ENCODE data around the gene IL32.

IL32 gene

GRCh38 chr16:3032624-3033023, 32.8 kb upstream of the IL32 start:
- no peak overlapping the region for H3K4me3 ChIP-seq (ENCODE audit: low read depth, low read length)
- POLR2A ChIA-PET, result interaction anchor here (4.5 kb wide), 1 partner anchor 10 kb away, joined by 40 read pairs; the partner anchor contains the start of genes HCFC1R1, THOC6 and TNFRSF12A
- no peak for TF ChIP-seq CTCF (IDR thresholded peaks at IDR 0.05; ENCODE audit: insufficient read depth, low read length, missing control alignments)
- CTCF ChIA-PET, result interaction anchor here (1.0 to 9.6 kb wide), 16 partner anchors 9 to 136 kb away, joined by 3 to 169 read pairs (median 8); partner anchors contain the start of genes BICDL2, CLDN6, HCFC1R1 and MMP25
- DNase-seq (ENCODE audit: low read depth, low spot score), result no peak

DNA sequence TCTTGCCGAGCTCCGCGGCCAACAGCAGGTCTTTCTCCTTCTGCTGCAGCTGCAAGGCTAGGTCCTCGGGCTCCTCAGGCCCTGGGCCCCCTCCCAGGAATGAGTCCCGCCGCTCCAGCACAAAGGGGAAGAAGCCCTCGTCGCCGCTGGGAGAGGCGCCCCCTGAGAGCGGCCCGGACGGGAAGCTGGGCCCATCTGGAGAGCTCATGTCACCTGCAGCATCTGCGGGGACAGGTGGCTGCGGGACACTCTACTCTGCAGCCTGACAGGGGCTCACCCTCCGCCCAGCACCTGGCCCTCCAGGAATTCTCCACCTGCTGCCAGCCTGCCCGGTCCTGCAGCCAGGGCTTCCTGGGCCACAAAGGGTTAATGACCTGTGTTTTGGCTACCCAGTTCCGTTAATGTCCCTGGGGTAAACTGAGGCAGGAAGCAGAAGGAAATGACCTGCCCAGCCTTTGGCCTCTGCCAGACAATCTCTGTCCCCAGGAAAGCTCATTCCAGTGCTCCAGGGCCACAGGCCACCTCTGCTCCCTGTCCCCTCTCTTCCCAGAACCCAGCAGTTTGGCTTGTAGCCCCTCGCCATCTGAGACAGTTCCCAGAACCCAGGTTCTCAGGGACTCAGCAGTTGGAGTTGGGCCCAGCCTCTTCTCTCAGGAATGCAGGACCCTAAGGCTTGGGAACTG, 30.0 kb upstream of the IL32 start:
- DNase-seq (ENCODE audit: low read depth, low spot score), result no peak
- no peak for TF ChIP-seq CTCF (IDR thresholded peaks at IDR 0.05; ENCODE audit: insufficient read depth, low read length, missing control alignments)
- H3K4me3 ChIP-seq (ENCODE audit: low read depth, low read length), result no peak overlapping the region
- ChIA-PET CTCF (interaction anchor here (1.3 to 9.6 kb wide), 6 partner anchors 6 to 93 kb away, joined by 3 to 169 read pairs (median 26); partner anchors contain the start of genes BICDL2 and MMP25), POLR2A (interaction anchor here (1.7 kb wide), 1 partner anchor 13 kb away, joined by 9 read pairs; no protein-coding TSS in a partner anchor)

DNA sequence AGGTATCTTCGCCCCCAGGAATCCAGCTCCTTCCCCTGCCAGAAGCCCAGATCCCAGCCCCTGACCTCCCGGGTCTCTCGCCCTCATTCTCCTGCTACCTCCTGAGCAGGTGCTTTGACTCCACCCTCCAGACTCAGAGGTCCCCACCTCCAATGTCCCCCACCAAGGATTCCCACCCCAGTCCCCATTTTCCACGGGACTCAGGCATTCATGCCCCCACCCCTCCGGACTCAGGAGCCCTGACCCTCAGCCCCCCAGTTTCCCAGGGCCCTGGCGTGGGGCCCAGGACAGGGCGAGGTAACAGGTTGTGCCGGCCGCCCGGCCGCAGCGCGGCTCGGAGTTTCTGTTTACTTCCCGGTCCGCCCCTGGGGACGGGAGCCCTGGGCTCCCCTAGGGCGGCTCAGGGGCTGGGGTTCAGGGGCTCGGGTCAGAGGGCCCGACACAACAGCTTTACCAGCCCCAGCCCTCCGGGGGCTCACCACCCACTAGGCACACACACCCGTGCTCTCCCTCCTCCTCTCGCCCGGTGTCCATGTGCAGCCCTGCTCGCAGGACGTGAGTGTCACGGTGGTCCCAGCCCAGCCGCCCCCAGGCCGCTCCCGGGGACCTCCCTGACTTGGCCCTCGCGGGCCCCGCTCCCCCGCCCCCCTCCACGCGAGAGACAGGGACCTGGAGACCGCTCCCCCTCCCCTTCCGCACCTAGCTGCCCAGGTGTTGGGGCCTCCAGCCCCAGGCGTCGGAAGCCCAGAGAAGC, 29.3 kb upstream of the IL32 start:
- POLR2A ChIA-PET, result no interaction called here
- TF ChIP-seq CTCF (IDR thresholded peaks at IDR 0.05; ENCODE audit: insufficient read depth, low read length, missing control alignments), result no peak
- CTCF ChIA-PET, result interaction anchor here (1.3 to 9.6 kb wide), 5 partner anchors 5 to 93 kb away, joined by 3 to 169 read pairs (median 44); partner anchors contain the start of genes BICDL2 and MMP25
- no peak for DNase-seq (ENCODE audit: low read depth, low spot score)
- H3K4me3 ChIP-seq (ENCODE audit: low read depth, low read length), result no peak overlapping the region

DNA sequence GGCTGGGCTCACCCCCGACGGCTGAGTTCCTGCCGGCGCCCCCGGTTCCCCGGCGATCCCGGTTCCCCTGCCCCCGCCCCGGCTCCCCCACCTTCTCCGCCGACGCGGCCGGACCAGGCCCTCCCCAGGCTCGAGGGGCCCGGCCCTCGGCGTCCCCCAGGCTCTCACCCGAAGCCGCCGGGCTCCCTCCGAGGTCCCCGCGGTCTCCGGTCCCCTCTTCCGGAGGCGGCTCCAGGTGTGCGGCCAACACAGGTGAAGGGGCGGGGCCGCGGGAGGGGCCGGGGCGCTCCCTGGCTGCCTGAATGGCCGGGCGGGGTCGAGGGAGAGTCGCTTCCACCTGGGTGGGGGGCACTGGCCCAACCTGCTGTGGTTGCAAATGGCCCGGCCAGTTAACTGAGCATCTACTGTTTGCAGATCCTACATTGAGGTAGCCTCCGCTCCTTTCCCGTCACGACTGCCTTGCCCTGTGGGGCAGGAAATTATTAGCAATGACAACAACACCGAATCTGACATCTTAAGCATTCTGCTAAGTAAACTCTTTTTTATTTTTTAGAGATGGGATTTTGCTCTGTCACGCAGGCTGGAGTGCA, 28.6 kb upstream of the IL32 start, which contains the start of gene BICDL2:
TSS of gene BICDL2 (minus strand) at position 219 of the 590 bp plus-strand sequence. CDS start 1,448 bp downstream, outside the sequence.
- ChIA-PET CTCF (interaction anchor here (1.0 to 9.7 kb wide), 3 partner anchors 6 to 61 kb away, joined by 3 to 146 read pairs (median 5); no protein-coding TSS in a partner anchor), POLR2A (no interaction called here)
- DNase-seq (ENCODE audit: low read depth, low spot score), result no peak
- H3K4me3 ChIP-seq (ENCODE audit: low read depth, low read length), result no peak within 1 kb of the TSS
- no peak for TF ChIP-seq CTCF (IDR thresholded peaks at IDR 0.05; ENCODE audit: insufficient read depth, low read length, missing control alignments)

GRCh38 chr16:3038256-3038655, 27.2 kb upstream of the IL32 start:
- no peak for DNase-seq (ENCODE audit: low read depth, low spot score)

More at GRCh38 chr16:3038256-3038655, 27.2 kb upstream of the IL32 start:
- ChIA-PET POLR2A (no interaction called here), CTCF (interaction anchor here (1.0 to 9.7 kb wide), 4 partner anchors 7 to 60 kb away, joined by 5 to 146 read pairs (median 6); no protein-coding TSS in a partner anchor)
- no peak overlapping the region for H3K4me3 ChIP-seq (ENCODE audit: low read depth, low read length)
- TF ChIP-seq CTCF (IDR thresholded peaks at IDR 0.05; ENCODE audit: insufficient read depth, low read length, missing control alignments), result no peak
